Muscle of leg (tissue), 11 donors: ENCODE data around the gene ZIC5. TPM values are rescaled to one million over a fixed set of nuclear protein-coding genes. Genes with fewer than 3 reads are reported as not detected.

ENCODE experiments used
- DNase-seq: peaks from one replicate; pipeline ENCODE4 v3.0.0; 2013
- H3K27ac ChIP-seq: one replicate; pipeline ENCODE4 v1.5.1; 2013; ENCODE audit warnings: mild to moderate bottlenecking, low read length, control low read depth
- H3K27me3 ChIP-seq: one replicate; pipeline ENCODE4 v1.6.1; 2013; ENCODE audit warnings: low read length; ENCODE audit not compliant: control insufficient read depth, insufficient read depth
- H3K36me3 ChIP-seq: one replicate; pipeline ENCODE4 v1.6.1; 2013; ENCODE audit warnings: low read length; ENCODE audit not compliant: control insufficient read depth, insufficient read depth
- H3K4me1 ChIP-seq: one replicate; pipeline ENCODE4 v1.6.1; 2013; ENCODE audit warnings: low read length; ENCODE audit not compliant: control insufficient read depth, insufficient read depth
- H3K4me3 ChIP-seq: one replicate; pipeline ENCODE4 v1.5.1; 2013; ENCODE audit warnings: low read length, control low read depth
- H3K9me3 ChIP-seq: replicated peaks from 2 replicates; pipeline ENCODE4 v1.6.1; 2013; ENCODE audit warnings: low read depth, low read length; ENCODE audit not compliant: control insufficient read depth
- WGBS: methylation state at CpG from one replicate; pipeline ENCODE4 v1.1.5; 2013; ENCODE audit warnings: missing lambda C conversion rate; ENCODE audit not compliant: insufficient coverage; 5-methylcytosine and 5-hydroxymethylcytosine counted together
- polyA plus RNA-seq, 8 donors: library from polyadenylated mRNA; unstranded; fragments of 120-200 nt; gene quantifications; one replicate each; pipeline versions ENCODE4 v1.2.1 to v1.2.3, GENCODE V29; 2013; ENCODE audit warnings: inconsistent platforms in 1 of 8, low replicate concordance in 1 of 8; ENCODE audit not compliant: insufficient read length in 8 of 8, insufficient read depth in 1 of 8
- total RNA-seq: library from RNA; stranded (reverse); fragments of 120-200 nt; gene quantifications from one replicate; pipeline ENCODE4 v1.2.4, GENCODE V29; 2013

The ZIC5 gene
- total and polyA plus RNA-seq, 9 donors, result 0.03 TPM; not detected in 8

DNA sequence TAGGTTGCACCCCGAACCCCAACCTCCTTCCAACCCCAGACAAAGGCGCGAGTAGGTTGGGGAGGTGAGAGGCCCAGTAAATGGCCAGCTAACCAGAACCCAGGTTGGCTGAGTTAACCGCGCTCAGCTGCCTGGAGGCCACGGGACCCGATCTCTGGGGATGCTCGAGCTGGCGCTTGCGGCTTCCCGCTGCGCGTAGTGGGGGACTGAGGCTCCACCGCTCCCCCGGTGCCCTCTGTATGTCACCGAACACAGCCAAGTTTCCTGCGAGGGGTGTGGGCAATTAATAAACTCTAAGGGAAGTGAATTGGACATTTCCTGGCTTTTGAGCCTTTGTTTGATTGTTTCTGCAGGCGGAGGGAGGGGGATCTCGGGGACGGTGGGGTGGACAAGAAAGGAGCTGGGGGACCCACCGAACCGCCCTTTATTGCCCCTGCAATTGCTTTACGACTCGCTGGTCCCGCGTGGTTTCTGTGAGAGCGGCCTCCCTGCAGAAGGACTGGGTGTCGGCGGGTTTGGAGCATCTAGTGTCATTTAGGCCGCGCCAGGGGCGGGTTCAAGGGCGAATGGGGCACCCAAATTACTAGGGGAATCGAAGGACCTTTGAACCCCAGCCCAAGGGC, 3.5 kb upstream of the ZIC5 start:
- Histone ChIP-seq H3K4me3 (no peak overlapping the region), H3K4me1 (peaks cover 27% of the 10 kb centered on the region), H3K27me3 (peaks cover 89% of the 10 kb centered on the region), H3K36me3 (no peaks in the 10 kb centered on the region), H3K9me3 (no peaks in the 10 kb centered on the region), H3K27ac (no peak overlapping the region)
- DNase-seq, result no peak
- WGBS, result 10% methylated on average over 31 of the region's 34 CpGs

DNA sequence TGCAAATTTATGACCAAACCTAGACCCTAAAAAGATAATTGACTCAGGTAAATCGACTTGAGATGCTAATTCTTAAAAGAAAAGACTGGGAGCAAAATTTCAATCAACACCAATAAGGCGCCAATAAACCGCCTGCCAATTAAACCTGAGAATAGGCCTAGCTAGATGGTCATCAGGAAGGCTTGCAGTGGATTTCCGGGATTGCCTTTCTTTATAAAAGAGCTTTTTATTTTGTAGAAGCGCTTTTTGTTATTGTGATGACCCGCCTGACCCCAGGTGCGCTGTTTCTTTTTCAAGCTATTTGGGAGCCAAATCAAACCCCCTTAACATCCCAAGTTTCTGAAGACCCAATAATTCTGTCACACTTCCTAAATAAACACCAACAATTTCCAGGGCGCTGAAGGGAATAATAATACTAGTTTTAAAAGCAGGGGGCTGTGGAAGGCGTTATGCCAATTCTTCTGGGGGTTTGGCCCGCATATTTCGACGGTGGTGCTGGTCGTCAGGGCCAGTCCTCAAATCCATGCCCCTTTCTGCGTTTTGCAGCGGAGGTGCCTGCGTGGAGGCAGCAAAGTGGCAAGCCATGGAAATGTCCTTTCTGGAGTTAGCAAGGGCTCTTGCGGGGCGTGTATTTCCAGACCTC, 2.9 kb upstream of the ZIC5 start:
- 3% methylated on average over 5 of the region's 18 CpGs for WGBS
- DNase-seq, result no peak
- Histone ChIP-seq H3K36me3 (no peaks in the 10 kb centered on the region), H3K4me1 (peaks cover 26% of the 10 kb centered on the region), H3K4me3 (no peak overlapping the region), H3K9me3 (no peaks in the 10 kb centered on the region), H3K27ac (no peak overlapping the region), H3K27me3 (peaks cover 89% of the 10 kb centered on the region)

DNA sequence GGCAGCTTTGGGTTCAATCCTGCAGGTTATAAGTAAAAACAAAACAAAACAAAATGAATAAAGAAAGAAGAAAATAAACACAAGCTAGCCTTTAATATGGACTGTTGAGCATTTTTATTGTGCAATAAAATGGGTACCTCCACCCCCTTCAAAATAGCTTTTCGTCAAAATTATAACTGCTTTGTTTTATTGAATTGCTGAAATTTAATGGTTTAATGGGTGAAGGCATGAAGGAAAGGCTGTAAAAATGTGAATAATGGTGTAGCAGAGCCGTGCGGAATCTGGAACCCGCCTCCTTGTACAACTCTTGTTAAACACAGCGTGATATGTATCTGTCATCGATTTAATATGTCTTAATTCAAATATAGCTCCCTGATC, 2.2 kb upstream of the ZIC5 start:
- no peak overlapping the region for H3K27ac ChIP-seq
- no peak overlapping the region for H3K4me3 ChIP-seq
- DNase-seq, result no peak
- H3K9me3 ChIP-seq, result no peaks in the 10 kb centered on the region
- H3K27me3 ChIP-seq, result peaks cover 89% of the 10 kb centered on the region
- H3K4me1 ChIP-seq, result peaks cover 27% of the 10 kb centered on the region
- no peaks in the 10 kb centered on the region for H3K36me3 ChIP-seq
- WGBS, result no CpG with 5 or more reads among the region's 6 CpGs

DNA sequence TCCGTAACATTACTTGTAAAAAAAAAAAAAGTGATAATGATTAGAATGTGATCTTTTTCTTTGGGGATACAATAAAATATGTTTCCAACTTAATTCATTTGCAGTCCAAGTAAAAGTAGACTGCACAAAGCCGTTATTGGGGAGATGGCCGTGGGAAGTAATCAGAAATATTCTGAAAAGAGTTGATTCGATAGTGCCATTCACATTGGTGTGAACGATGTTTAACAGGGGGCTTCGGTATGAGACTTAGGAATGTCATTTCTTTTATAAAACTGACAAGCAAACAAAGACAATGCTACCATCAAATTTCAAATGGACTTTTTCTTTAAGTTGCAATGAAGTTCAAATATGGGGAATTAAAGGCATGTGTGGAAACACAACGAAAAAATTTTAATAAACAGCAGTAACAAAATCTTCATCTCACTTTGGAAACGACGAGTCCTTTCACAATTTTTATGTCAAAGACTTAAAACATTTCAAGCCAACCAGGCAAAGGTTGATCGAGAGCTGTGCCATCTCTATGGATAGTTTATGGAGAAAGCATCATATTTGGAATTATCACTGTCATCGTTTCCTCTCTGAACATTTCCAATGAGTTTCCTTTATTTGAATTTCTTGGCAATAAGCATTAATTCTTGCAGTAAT, 1.7 kb upstream of the ZIC5 start:
- peaks cover 28% of the 10 kb centered on the region for H3K4me1 ChIP-seq
- no peak overlapping the region for H3K27ac ChIP-seq
- H3K9me3 ChIP-seq, result no peaks in the 10 kb centered on the region
- no peak for DNase-seq
- H3K4me3 ChIP-seq, result no peak overlapping the region
- H3K27me3 ChIP-seq, result peaks cover 89% of the 10 kb centered on the region
- WGBS, result no CpG with 5 or more reads among the region's 11 CpGs
- H3K36me3 ChIP-seq, result no peaks in the 10 kb centered on the region

DNA sequence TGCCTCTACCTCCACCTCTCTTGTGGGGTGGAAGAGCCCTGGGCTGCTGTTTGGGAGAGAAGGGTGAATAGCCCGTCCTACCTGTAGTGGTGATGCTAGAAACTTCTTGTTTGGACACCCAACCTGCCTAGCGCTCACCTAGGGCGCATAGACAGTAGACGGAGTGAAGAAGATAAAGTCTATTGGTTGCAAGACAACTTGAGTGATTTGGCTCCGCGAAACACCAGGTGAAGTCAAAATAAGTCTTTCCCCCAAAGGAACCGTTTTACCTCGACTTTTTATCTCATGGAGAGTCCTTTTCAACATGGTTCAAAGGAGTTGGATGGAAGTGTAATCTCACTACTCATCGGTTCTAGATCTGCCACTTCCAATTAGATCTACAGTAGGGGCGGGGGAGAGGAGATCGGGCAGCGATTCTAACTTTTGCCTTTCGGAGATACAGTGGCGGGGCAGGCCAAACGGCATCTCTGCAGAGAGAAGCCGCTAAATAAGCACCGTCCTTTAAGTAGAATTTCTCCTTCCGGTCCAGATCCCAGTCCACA, 694 bp upstream of the ZIC5 start:
- Histone ChIP-seq H3K4me1 (peaks cover 27% of the 10 kb centered on the region), H3K4me3 (no peak overlapping the region), H3K36me3 (no peaks in the 10 kb centered on the region), H3K27ac (no peak overlapping the region), H3K9me3 (no peaks in the 10 kb centered on the region), H3K27me3 (peaks cover 89% of the 10 kb centered on the region)
- no CpG with 5 or more reads among the region's 18 CpGs for WGBS
- DNase-seq, result no peak

DNA sequence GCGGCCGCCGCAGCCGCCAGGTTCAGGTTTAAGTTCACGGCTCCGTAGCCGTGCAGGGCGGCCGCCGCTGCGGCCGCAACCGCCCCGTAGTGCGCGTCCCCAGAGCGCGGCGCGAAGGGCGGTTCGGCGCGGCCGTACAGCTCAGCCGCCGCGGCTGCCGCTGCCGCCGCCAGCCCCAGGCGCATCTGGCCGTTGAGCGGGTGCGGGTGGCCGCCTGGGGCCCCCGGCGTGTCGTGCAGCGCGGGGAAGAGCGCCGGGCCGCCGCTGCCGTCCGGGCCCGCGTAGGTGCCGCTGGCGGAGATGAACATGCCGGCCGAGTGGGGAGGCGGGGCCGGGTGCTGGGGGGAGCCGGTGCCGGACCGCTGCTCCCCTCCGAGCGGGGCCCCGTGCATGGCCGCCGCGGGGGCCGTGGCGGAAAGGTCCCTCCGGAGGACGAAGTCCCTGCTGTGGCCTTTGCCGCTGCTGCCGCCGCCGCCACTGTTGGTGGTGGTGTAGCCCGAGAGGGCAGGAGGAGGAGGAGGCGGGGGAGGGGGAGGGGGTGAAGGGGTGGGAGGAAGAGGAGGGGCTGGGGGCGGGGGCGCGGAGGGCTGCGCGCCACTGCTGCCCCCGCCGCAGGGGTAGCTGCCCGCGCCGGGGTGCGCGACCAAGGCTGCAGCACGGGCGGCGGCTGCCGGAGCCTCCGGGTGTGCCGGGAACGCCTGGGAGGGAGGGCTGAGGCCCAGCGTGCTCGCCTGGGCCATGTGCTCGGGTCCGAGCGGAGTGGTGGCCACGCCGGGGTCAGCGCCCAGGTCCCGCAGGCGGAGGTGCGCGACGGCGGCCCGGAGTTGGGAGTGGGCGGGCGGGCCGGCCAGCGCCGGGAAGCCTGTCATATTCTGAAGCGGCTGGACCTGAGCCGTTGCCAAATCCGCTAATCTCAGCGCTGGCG, 654 bp downstream of the ZIC5 start:
- no peak overlapping the region for H3K4me3 ChIP-seq
- H3K36me3 ChIP-seq, result no peaks in the 10 kb centered on the region
- H3K4me1 ChIP-seq, result peaks cover 27% of the 10 kb centered on the region
- under 1% methylated on average over 102 of the region's 118 CpGs for WGBS
- H3K27me3 ChIP-seq, result peaks cover 89% of the 10 kb centered on the region
- no peaks in the 10 kb centered on the region for H3K9me3 ChIP-seq
- DNase-seq, result no peak
- H3K27ac ChIP-seq, result no peak overlapping the region

DNA sequence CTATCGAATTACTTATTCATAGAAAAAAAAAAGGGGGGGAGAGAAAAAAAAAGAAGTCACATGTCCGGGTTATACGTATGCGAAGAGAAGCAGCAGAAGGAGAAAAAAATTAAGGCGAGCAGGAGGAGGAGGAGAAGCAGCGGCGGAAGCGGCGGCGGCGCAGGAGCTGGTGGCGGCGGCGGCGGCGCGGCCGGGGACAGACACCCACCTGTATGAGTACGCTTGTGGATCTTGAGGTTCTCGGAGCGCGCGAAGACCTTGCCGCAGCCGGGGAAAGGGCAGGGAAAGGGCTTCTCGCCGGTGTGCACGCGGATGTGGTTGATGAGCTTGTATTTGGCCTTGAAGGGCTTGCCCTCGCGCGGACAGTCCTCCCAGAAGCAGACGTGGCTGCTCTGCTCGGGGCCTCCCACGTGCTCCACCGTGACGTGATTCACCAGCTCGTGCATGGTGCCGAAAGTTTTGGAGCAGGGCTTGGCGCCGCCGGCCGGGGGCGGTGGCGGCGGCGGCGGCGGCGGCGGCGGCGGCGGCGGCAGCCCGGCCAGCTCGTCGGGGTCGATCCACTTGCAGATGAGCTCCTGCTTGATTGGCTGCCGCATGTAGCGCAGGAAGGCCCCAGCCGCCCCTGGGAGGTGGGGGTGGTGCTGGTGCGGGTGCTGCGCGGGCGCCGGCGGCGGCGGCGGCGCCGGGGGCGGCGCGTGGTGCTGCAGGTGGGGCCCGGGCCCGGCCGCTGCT, 1.5 kb downstream of the ZIC5 start:
- H3K9me3 ChIP-seq, result no peaks in the 10 kb centered on the region
- WGBS, result under 1% methylated on average over 64 of the region's 79 CpGs
- no peak for DNase-seq
- no peak overlapping the region for H3K4me3 ChIP-seq
- peaks cover 27% of the 10 kb centered on the region for H3K4me1 ChIP-seq
- peaks cover 89% of the 10 kb centered on the region for H3K27me3 ChIP-seq
- no peaks in the 10 kb centered on the region for H3K36me3 ChIP-seq
- H3K27ac ChIP-seq, result no peak overlapping the region

DNA sequence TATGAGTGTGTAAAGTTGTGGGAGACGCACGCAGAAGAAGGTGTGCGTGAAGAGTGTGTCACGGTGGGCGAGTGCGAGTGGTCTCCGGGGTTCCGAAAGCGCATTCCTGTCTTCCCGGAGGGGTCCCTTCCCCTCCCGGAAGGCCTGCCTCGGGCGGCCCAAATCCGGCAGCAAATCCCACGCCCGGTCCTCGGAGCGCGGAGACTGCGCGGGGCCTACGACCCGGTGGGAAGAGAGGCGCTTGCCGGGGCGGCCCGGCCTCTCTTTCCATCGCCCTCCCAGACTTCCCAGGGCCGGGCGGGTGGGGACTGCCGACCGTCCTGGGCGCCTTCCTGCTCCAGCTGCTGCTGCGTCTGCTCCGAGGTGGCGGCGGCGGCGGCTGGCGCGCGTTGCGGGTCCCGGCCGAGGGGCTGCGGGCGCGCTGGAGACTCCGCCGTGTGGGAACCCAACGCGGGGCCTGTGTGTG, 2.1 kb downstream of the ZIC5 start:
- Histone ChIP-seq H3K4me3 (no peak overlapping the region), H3K27me3 (peaks cover 89% of the 10 kb centered on the region), H3K27ac (no peak overlapping the region), H3K9me3 (no peaks in the 10 kb centered on the region), H3K4me1 (peaks cover 27% of the 10 kb centered on the region), H3K36me3 (no peaks in the 10 kb centered on the region)
- WGBS, result 1% methylated on average over 49 of the region's 52 CpGs
- DNase-seq, result no peak
